ENCODE results near the gene E2F4.

The E2F4 gene

GRCh38 chr16:67169011-67169451, 22.9 kb upstream of the E2F4 start:
- in situ Hi-C loops (cut with MboI; ENCODE audit: low pct_unique_long_range_greater_than_20kb, low sequenced_read_pairs, unreplicated experiment), result no loop called here
- TF ChIP-seq CTCF (IDR thresholded peaks at IDR 0.05; ENCODE audit: extremely low read depth, insufficient read depth, missing control alignments), result no peak
- no peak for DNase-seq (ENCODE audit: low spot score)

- in situ Hi-C loops (cut with MboI; ENCODE audit: low pct_unique_long_range_greater_than_20kb, low sequenced_read_pairs, unreplicated experiment), result no loop called here
- DNase-seq (ENCODE audit: low spot score), result no peak
- peak; percentile 76 for TF ChIP-seq CTCF (IDR thresholded peaks at IDR 0.05; ENCODE audit: extremely low read depth, insufficient read depth, missing control alignments)
These were observed 22.2 kb upstream of the E2F4 start for GRCh38 chr16:67169642-67170167.

GRCh38 chr16:67170168-67170948, 21.6 kb upstream of the E2F4 start, which contains the start of gene NOL3:
TSS of gene NOL3 (plus strand) at chr16:67170538.
- in situ Hi-C loops (cut with MboI; ENCODE audit: low pct_unique_long_range_greater_than_20kb, low sequenced_read_pairs, unreplicated experiment), result no loop called here
- TF ChIP-seq CTCF (IDR thresholded peaks at IDR 0.05; ENCODE audit: extremely low read depth, insufficient read depth, missing control alignments), result no peak
- peak; percentile 86 for DNase-seq (ENCODE audit: low spot score)

- in situ Hi-C loops (cut with MboI; ENCODE audit: low pct_unique_long_range_greater_than_20kb, low sequenced_read_pairs, unreplicated experiment), result no loop called here
- no peak for TF ChIP-seq CTCF (IDR thresholded peaks at IDR 0.05; ENCODE audit: extremely low read depth, insufficient read depth, missing control alignments)
These were observed 20.9 kb upstream of the E2F4 start for GRCh38 chr16:67170949-67171649.

GRCh38 chr16:67173323-67173722, 18.6 kb upstream of the E2F4 start:
- DNase-seq (ENCODE audit: low spot score), result no peak
- in situ Hi-C loops (cut with MboI; ENCODE audit: low pct_unique_long_range_greater_than_20kb, low sequenced_read_pairs, unreplicated experiment), result no loop called here
- TF ChIP-seq CTCF (IDR thresholded peaks at IDR 0.05; ENCODE audit: extremely low read depth, insufficient read depth, missing control alignments), result no peak

More at GRCh38 chr16:67170949-67171649, 20.9 kb upstream of the E2F4 start:
- no peak for DNase-seq (ENCODE audit: low spot score)

- DNase-seq (ENCODE audit: low spot score), result peak; percentile 79
- in situ Hi-C loops (cut with MboI; ENCODE audit: low pct_unique_long_range_greater_than_20kb, low sequenced_read_pairs, unreplicated experiment), result no loop called here
- no peak for TF ChIP-seq CTCF (IDR thresholded peaks at IDR 0.05; ENCODE audit: extremely low read depth, insufficient read depth, missing control alignments)
These were observed 17.9 kb upstream of the E2F4 start for GRCh38 chr16:67173808-67174705.

Data from GM13977 (cell line).